HG03469 (cell line): ENCODE measurements around the gene ITCH.
"Not testable (repeated sequence)": the region's sequence is repeated elsewhere in the genome, so short reads cannot be mapped to it uniquely, and the experiment has no call there.

Experiments
- ATAC-seq: cut with Tn5 transposase; IDR thresholded peaks from one replicate; pipeline ENCODE4 v1.9.1; 2021; ENCODE audit warnings: mild to moderate bottlenecking, moderate library complexity, moderate number of reproducible peaks; ENCODE audit not compliant: unreplicated experiment

The ITCH gene

DNA sequence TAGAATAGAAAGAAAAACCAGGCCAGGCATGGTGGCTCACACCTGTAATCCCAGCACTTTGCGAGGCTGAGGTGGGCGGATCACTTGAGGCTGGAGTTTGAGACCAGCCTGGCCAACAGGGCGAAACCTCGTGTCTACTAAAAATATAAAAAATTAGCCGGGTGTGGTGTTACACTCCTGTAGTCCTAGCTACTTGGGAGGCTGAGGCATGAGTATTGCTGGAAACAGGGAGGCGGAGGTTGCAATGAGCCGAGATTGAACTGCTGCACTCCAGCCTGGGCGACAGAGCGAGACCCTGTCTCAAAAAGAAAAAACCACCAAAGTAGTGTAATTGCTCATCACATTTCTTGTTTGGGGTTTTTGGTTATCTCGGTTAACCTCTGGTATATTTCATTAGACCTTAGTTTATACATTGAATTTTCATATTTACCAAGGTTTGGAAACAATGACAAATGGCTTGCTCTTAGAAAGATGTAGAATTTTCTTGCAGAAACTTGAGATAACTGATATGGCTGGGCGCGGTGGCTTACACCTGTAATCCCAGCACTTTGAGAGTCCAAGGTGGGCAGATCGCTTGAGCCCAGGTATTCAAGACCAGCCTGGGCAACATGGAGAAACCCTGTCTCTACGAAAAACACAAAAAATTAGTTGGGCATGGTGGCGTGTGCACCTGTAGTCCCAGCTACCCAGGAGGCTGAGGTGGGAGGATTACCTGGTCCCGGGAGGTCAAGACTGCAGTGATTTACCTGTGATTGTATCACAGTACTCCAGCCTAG lies 14.2 kb downstream of the ITCH start:
- peak; percentile 62 for ATAC-seq

DNA sequence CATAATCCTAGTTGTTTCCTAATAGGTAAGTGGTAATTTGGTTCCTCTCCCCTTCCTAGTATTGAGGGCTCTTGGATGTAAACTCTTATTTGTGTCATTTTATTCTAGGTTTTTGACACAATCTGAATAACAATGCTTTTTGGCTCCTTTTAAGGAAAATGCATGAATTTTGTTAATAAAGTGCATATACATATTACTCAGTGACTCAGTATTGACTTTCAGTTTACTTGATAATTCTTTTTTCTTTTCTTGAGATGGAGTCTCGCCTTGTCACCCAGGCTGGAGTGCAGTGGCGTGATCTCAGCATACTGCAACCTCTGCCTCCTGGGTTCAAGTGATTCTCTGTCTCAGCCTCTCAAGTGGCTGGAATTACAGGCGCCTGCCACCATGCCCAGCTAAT lies 19.1 kb downstream of the ITCH start:
- ATAC-seq: no peak

DNA sequence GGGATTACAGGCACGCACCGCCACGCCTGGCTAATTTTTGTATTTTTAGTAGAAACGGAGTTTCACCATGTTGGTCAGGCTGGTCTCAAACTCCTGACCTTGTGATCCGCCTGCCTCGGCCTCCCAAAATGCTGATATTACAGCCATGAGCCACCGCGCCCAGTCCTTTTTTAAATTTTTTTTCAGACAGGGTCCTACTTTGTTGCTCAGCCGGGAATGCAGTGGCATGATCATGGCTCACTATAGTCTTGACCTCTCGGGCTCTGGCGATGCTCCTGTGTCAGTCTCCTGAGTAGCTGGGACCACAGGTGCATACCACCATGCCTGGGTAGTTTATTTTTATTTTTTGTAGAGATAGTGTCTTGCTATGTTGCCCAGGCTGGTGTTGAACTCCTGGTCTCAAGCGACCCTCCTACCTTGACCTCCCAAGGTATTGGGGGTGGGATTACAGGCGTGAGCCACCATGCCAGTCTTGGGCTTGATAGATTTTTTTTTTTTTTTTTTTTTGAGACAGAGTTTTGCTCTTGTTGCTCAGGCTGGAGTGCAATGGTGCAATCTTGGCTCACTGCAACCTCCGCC lies 19.9 kb downstream of the ITCH start:
- ATAC-seq: not testable (repeated sequence)

DNA sequence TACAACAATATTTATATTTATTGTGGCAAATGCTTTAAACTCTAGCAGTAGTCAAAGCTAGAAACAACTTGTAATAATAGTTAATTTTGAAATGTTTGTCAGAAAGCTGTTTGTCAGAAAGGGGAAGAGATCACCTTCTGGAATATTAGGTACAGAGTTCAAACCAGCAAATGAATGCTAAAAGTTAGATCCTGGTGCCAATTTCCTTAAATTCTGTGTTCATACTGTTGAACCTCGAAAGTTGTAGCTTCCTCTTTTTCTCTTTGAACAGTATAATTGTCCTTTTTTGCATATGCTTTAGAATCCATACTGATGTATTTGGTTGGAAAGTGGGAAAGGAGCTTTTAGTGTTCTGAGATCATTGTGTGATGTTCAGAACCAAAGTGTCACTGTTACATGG lies 22.4 kb downstream of the ITCH start:
- ATAC-seq: no peak

DNA sequence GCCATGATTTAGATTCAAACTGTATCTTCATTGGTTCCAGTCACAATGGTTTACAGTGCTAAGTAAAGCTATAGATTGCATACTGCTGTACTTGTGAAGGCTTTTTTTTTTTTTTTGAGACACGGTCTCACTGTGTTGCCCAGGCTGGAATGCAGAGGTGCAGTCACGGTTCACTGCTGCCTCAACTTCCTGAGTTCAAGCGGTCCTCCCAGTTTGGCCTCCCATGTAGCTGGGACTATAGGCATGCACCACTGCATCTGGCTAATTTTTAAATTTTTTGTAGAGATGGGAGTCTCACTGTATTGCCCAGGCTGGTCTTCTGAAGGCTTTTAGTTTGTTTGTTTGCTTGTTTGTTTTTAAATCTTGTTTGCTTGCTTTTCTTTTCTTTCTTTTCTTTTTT lies 24.9 kb downstream of the ITCH start:
- ATAC-seq: no peak

DNA sequence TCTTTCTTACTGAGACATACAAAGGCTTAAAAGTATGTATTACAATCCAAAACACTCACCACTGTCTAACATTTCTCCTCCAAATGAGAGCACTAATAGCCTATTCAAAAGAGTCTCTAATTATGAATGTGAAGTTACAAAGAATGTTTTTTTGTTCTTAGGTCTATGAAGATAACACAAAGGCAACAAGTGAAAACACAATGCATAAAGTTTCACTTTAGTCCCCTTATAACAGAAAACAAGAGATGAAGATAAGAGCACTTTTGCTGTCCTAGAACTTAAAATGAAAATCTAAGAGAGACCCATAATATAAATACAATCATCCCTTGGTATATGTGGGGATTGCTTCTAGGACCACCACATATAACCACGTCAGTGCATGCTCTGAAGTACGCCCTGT lies 25.6 kb downstream of the ITCH start:
- no peak for ATAC-seq

GRCh38 chr20:34389206-34389953 lies 26.3 kb downstream of the ITCH start:
- ATAC-seq: no peak

DNA sequence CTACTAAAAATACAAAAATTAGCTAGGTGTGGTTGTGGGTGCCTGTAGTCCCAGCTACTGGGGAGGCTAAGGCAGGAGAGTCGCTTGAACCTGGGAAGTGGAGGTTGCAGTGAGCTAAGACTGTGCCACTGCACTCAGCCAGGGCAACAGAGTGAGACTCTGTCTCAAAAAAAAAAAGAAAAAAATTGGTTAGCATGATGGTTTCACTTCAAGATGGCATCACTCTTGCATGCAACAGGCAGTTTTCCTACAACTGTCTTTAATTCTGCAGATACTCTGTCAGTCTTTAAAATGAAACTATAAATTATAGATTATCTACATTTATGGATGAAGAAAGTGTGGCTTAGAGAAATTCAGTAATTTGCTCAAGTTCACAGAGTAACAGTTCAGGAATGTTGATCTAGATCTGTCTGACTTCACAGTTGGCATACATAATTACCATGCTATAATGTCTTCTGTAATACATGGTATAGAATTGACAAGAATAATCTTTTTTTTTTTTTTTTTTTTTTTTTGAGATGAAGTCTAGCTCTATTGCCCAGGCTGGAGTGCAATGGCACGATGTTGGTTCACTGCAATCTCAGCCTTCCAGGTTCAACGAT lies 27.0 kb downstream of the ITCH start:
- ATAC-seq: no peak

GRCh38 chr20:34396408-34396807 lies 33.3 kb downstream of the ITCH start:
- ATAC-seq: no peak

- ATAC-seq: no peak
Observed at GRCh38 chr20:34397096-34397495, 34.0 kb downstream of the ITCH start.

GRCh38 chr20:34400776-34401175 lies 37.7 kb downstream of the ITCH start:
- ATAC-seq: not testable (repeated sequence)

GRCh38 chr20:34401741-34402455 lies 38.8 kb downstream of the ITCH start:
- no peak for ATAC-seq

GRCh38 chr20:34402461-34402860 lies 39.4 kb downstream of the ITCH start:
- no peak for ATAC-seq

DNA sequence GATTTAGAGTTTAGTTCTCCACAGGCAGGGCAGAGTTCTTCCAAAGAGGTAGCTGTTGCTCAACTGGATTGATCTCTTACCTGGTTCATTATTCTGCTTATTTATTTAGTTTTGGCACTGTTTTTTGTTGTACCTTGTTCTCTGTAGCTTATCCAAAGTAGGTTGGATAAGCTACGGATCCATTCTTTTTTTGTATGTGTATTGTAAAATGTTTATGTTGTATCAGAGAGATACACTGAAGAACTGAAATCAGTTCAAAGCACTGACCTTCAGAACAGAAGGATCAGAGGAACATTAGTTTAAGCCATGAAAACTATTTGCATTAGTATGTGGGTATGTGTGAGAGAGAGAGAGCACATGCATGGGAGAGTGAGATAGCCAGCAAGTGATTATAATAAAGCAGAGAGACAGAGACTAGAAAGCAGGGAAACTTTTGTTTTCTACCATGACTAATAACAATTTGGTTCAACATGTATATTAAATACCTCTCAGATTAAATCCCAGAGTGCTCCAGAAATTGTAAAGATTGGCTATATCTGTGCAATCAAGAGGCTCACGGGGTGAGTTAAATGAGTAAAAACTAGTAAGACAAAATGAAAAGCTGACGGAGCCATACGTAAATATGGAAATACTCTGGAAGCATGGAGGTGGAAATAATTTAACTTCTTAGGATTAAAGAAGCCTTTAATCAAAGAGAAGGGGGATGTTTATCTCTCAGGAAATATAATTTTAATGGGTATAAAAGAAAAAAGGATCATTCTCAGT lies 40.2 kb downstream of the ITCH start:
- no peak for ATAC-seq

DNA sequence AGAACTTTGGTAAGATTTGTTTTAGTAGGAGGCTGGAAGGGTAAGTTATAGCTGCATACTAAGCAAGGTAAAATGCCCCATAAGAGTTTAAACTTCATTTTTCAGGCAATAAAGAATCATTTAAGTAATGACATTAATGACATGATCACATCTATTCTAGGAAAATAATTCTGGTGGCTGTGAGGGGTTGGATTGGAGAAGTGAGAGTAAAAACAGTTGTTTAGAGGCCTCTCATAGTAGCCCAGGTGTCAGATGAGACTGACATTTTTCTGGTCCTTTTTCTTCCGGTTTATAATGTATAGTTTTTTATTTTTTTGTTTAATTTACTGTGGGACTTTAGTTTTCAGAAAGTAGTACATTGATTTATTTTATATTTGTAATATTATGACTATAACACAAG lies 40.8 kb downstream of the ITCH start:
- ATAC-seq: no peak

GRCh38 chr20:34404803-34405202 lies 41.7 kb downstream of the ITCH start:
- ATAC-seq: no peak

DNA sequence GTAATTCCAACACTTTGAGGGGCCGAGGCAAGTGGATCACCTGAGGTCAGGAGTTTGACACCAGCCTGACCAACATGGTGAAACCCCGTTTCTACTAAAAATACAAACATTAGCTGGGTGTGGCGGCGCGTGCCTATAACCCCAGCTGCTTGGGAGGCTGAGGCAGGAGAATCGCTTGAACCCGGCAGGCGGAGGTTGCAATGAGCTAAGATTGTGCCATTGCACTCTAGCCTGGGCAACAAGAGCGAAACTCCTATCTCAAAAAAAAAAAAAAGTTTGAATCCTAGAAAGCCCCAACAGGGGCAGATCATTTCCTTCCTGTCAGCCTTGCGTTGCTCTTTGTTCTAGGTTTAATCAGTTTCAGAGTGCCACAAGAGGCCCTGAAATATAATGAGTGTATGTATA lies 42.2 kb downstream of the ITCH start:
- ATAC-seq: not testable (repeated sequence)

- not testable (repeated sequence) for ATAC-seq
Observed at GRCh38 chr20:34405942-34406341, 42.9 kb downstream of the ITCH start.

DNA sequence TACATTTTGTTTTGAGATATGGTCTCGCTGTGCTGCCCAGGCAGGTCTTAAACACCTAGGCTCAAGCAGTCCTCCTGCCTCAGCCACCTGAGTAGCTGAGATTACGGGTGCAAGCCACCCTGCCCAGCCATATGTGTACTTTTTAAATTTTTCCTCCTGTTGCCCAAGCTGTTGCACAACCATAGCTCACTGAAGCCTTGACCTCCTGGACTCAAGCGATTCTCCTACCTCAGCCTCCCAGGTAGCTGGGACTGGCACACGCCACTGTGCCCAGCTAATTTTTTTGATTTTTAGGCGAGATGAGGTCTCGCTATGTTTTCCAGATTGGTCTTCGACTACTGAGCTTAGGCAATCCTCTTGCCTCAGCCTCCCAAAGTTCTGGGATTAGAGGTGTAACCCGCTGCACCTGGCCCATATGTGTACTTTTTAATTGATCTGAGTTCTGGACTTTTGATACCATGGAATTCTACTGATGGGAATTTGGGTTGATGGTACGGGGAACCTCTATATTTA lies 44.9 kb downstream of the ITCH start:
- no peak for ATAC-seq

GRCh38 chr20:34410336-34410735 lies 47.3 kb downstream of the ITCH start:
- no peak for ATAC-seq
